Measurements from ENCODE around the gene KIF6.
"Not testable (repeated sequence)": the region's sequence is repeated elsewhere in the genome, so short reads cannot be mapped to it uniquely, and the experiment has no call there.

The KIF6 gene

GRCh38 chr6:39724787-39725631, at the start of gene KIF6:
TSS of gene KIF6 (minus strand) at chr6:39725408. CDS start at chr6:39725310, 98 bp downstream.
- peak; percentile 87 for DNase-seq (ENCODE audit: low spot score)

- no peak for DNase-seq (ENCODE audit: low spot score)
Observed at GRCh38 chr6:39773782-39774181, 48.6 kb upstream of the KIF6 start.

GRCh38 chr6:39772559-39773273, 47.5 kb upstream of the KIF6 start:
- no peak for DNase-seq (ENCODE audit: low spot score)

GRCh38 chr6:39770446-39770845, 45.2 kb upstream of the KIF6 start:
- DNase-seq (ENCODE audit: low spot score), result no peak

GRCh38 chr6:39769012-39769411, 43.8 kb upstream of the KIF6 start:
- no peak for DNase-seq (ENCODE audit: low spot score)

GRCh38 chr6:39765508-39766065, 40.4 kb upstream of the KIF6 start:
- no peak for DNase-seq (ENCODE audit: low spot score)

GRCh38 chr6:39760226-39760952, 35.2 kb upstream of the KIF6 start:
- no peak for DNase-seq (ENCODE audit: low spot score)

GRCh38 chr6:39758905-39759605, 33.8 kb upstream of the KIF6 start:
- no peak for DNase-seq (ENCODE audit: low spot score)

GRCh38 chr6:39756582-39756981, 31.4 kb upstream of the KIF6 start:
- no peak for DNase-seq (ENCODE audit: low spot score)

GRCh38 chr6:39755231-39755630, 30.0 kb upstream of the KIF6 start:
- DNase-seq (ENCODE audit: low spot score), result no peak

GRCh38 chr6:39754514-39755115, 29.4 kb upstream of the KIF6 start:
- no peak for DNase-seq (ENCODE audit: low spot score)

- DNase-seq (ENCODE audit: low spot score), result no peak
Observed at GRCh38 chr6:39753725-39754045, 28.5 kb upstream of the KIF6 start.

- no peak for DNase-seq (ENCODE audit: low spot score)
Observed at GRCh38 chr6:39752835-39753724, 27.9 kb upstream of the KIF6 start.

- no peak for DNase-seq (ENCODE audit: low spot score)
Observed at GRCh38 chr6:39746795-39747194, 21.6 kb upstream of the KIF6 start.

- no peak for DNase-seq (ENCODE audit: low spot score)
Observed at GRCh38 chr6:39733704-39734103, 8.5 kb upstream of the KIF6 start.

GRCh38 chr6:39731565-39731964, 6.4 kb upstream of the KIF6 start:
- no peak for DNase-seq (ENCODE audit: low spot score)

- no peak for DNase-seq (ENCODE audit: low spot score)
Observed at GRCh38 chr6:39729945-39730344, 4.7 kb upstream of the KIF6 start.

GRCh38 chr6:39725632-39725997, 407 bp upstream of the KIF6 start:
- no peak for DNase-seq (ENCODE audit: low spot score)

- not testable (repeated sequence) for DNase-seq (ENCODE audit: low spot score)
Observed at GRCh38 chr6:39723350-39723749, 1.9 kb downstream of the KIF6 start.

- DNase-seq (ENCODE audit: low spot score), result no peak
Observed at GRCh38 chr6:39714802-39715201, 10.4 kb downstream of the KIF6 start.

Data from NAMALWA (cell line).